Peyer's patch (tissue), 4 donors: ENCODE results near the gene COL6A1.

Experiments
- CTCF ChIP-seq, 6 experiments: fragments of 450-650 bp in 4 of 6; fragments of 200-600 bp in 2 of 6; sonication (generic) in 1 of 6; IDR thresholded peaks; one replicate each; pipeline ENCODE4 v1.5.1; 2017 to 2019; ENCODE audit warnings: antibody characterized with exemption in 6 of 6, mild to moderate bottlenecking in 3 of 6, moderate library complexity in 1 of 6
- POLR2A ChIP-seq, 2 donors: fragments of 450-650 bp; IDR thresholded peaks; one replicate each; pipeline ENCODE4 v1.5.1; 2017; ENCODE audit warnings: antibody characterized with exemption in 2 of 2, mild to moderate bottlenecking in 2 of 2, moderate library complexity in 2 of 2

GRCh38 chr21:46040707-46041106 lies 59.1 kb downstream of the COL6A1 start:
- TF ChIP-seq POLR2A (IDR thresholded peaks at IDR 0.05) (no peak), CTCF (IDR thresholded peaks at IDR 0.05) (no peak)
